NCI-H69 (cell line): ENCODE results near the gene CASR.

ENCODE experiments used
- DNase-seq: peaks from one replicate; lab custom pipeline; 2025; lab: John Stamatoyannopoulos, UW

The CASR gene

DNA sequence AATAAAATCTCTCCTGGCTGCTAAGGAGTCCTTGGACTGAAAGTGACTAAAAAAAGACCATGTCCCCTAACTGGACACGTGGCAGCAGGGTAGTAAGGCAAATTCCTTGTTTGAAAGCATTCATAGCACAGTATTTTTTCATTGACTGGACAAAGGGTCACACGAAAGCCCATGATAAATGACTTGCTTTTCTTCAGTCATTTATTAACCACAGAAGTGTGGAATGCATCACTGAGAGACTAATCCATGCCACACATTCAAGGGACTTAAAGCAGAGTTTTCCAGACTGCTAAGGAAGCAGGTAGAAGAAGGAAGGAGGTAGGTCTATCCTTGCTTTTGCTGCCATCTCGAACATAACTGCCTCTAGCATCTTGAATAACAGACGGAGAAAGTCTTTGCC lies 31.2 kb downstream of the CASR start:
- no peak for DNase-seq

DNA sequence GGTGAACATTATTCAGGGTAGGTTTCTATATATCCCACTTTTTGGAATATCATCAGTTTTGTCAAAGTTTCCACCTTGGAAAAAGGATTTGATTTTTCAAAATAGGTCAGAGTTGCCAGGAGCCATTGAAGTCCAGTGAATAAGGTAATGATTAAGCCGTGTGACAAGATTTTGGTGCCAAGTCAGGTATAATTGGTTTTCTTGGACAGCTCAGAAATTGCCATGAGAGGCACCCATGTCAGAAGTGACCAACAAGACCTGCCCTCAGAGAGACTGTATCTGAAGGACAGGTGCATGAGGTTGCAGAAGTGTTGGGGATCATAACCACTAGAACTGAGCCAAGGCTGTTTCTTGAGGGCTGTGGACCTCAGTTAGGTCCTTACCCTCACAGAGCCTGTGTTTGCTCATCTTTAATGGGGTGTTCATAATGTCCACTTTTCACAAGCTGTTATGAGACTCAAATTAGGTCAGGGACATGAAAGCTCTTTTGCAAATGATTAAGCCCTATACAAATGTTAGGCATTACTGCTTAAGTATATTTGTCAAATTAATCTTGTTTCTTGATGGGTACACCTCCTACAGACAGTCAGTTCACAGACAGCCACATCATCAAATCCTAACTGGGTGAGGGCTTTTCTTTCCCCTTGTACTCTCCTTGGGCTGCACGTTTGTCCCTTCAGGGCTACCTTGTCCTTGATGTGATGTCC lies 32.3 kb downstream of the CASR start:
- DNase-seq = no peak

DNA sequence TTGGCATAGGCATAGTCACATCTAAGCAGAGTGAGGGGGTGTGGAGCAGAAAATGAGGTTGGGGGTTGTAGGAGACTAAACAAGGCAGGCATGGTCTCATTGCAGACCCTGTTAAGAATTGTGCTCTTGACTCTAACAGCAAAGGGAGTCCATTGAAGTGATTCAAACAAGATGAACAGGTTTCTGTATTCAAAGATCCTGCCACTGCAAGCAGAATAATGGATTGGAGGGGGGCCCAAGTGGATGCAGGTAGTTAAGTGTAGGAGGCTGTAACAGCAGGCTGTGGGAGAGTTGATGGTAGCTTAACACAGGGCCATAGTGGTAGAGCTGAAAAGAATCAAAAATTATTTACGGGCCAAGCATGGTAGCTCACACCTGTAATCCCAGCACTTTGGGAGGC lies 34.4 kb downstream of the CASR start:
- DNase-seq = no peak

DNA sequence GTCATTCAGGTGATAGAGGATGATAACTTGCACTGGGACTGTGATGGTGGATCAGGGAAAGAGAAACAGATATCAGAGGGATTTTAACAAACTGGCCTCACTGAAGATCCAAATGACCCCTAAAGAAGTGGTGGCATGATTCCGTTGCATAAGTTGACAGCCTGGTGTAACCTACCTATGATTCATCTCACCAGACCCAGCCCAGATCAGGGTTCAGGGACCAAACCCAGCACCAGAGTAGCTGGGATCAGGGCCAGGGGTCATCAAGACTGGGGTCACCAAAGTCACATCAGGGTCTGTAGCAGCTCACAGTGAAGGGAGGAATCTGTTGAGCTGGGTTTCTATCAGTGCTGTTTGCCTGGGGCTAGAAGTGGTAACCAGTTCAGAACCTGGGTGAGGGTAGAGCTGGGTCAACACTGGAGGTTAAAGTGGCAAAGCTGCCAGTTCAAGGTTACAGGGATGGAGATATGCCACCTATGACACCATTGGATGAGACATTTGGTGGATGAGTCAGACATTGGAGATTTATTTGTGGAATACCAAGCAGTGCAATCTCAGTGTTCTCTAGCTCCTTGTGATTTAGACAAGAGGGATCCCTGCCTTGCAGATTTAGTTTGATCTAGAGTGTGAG lies 35.9 kb downstream of the CASR start:
- DNase-seq = no peak

DNA sequence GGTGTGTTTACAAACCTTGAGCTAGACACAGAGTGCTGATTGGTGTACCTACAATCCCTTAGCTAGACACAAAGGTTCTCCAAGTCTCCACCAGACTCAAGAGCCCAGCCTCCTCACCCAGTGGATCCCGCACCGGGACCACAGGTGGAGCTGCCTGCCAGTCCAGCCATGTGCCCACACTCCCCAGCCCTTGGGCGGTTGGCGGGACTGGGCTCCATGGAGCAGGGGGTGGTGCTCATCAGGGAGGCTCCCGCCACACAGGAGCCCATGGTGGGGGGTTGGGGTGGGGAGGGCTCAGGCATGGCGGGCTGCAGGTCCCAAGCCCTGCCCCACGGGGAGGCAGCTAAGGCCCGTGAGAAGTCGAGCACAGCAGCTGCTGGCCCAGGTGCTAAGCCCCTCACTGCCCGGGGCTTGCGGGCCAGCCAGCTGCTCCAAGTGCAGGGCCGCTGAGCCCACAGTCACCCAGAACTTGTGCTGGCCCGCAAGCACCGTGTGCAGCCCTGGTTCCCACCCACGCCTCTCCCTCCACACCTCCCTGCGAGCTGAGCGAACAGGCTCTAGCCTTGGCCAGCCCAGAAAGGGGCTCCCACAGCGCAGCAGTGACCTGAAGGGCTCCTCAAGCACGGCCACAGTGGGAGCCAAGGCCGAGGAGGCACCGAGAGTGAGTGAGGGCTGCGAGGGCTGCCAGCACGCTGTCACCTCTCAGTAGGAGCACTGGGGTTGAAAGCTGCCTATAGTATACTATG lies 43.7 kb downstream of the CASR start:
- DNase-seq = no peak

DNA sequence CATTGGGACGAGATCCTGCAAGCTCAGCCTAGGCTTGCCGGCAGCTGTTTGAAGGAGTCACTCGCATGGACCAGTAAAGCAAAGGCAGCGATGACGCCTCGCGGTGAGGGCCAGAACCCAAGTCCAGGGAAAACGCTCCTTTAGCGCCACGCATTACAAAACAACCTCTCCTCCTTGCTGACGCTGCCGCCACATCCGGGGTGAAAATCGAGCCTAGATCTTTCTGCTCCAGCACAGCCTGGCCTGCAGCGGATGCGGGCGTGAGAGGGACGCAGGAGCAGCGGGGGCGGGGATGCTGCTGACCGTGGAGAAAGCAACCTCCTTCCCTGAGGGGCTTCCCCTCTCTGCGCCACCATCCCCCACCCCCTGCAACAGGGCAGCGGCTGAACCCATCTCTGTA lies 46.7 kb downstream of the CASR start:
- no peak for DNase-seq

DNA sequence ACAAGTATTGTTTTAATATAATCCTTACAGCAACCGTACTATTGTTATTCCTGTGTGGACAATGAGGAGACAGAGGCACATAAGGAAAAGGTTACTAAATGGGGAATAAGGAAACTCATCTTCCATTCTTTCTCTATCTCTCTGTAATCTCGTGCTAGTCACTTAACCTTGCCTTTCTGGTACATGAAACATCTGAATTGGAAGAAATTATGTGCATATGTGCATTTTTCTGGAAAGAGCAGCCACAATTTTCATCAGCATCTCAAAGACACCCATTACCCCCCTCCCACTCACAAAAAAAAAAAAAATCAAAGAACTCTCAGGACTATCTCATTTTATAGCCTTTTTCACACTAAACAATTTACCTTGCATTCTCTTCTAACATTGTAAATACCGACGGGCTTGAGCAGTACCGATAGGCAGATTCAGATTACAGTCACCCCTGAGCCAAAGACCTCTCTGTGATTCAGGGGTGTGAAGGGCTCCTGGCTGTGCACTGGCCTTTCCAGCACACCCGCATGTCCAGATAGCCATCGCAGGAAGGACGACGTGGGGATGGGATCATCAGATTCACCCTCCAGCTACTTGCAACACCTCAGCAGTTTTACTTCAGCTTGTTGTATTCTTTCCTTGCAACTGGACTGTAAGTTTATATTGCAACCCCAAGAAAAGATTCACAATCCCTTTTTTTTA lies 48.1 kb downstream of the CASR start:
- no peak for DNase-seq

DNA sequence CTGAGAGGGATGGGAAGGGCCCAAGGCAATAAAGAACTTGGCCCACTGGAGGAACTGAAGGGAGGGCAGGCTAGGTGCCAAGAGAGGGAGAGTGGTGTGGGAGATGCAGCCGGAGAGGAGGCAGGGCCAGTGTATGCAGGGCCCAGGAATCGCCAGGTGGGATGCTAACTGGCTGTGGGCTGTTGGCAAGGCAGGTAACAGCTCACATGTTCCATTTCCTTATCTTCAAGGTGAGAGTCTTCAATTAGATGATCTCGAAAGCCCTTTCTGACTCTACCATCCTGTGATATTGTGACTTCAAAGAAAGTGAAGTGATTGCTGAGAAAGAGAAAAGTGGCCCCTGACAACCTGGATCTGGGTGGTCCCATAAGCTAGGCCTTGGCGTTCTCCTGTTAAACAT lies 49.0 kb downstream of the CASR start:
- no peak for DNase-seq

DNA sequence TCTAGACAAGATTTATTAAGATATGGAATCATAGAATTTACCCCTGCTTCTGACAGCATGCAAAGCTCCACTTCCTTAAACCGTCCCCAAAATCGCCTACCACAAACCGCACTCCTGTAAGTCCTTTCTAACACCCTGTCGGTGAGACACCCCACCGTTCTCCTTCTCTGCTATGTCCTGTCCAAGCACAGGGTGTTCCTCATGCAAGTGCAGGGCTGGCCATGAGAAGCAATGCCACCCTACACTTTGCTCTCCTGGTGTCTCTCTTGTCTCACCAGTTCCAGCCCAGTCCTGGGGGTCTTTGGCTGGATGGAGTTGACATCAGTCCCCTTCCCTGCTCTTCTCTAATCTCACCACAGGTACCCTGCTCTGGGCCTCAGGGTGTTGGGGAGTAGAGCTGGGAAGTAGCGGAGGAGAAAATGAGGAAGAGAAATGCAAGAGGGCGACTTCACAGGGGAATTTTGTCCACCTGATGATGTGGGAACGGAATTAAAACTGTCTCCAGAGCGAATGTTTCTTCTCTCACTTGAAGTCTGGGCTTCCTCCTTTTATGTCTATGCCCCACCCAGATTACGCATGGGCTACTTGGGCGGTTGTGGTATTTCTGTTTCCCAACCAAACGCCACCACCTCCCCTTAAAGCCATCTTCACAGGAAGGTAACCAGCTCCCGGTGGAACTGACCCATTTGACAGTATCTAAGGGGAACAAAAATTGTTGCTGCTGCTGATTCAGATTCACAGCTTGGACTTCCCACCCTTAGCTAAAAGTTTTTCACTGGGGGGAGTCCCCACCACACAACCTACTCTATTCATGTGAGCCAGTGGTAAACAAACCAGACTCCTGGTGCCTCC lies 49.9 kb downstream of the CASR start:
- no peak for DNase-seq

DNA sequence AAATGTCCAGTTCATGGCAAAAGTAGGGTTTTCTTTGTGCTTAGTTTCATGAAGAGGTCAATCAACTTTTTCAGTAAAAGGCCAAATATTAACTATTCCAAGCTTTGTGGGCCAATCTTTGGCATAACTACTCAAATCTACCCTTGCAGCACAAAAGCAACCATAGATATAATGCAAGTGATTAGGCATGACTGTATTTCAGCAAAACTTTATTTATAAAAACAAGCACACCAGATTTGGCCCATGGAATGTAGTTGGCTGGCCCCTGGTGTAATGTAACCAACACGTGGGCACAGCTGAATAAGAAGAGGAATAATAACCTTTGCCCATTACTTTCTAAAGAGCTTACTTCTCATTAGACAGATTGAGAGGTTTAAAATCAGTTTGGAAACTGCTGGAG lies 50.6 kb downstream of the CASR start:
- no peak for DNase-seq

DNA sequence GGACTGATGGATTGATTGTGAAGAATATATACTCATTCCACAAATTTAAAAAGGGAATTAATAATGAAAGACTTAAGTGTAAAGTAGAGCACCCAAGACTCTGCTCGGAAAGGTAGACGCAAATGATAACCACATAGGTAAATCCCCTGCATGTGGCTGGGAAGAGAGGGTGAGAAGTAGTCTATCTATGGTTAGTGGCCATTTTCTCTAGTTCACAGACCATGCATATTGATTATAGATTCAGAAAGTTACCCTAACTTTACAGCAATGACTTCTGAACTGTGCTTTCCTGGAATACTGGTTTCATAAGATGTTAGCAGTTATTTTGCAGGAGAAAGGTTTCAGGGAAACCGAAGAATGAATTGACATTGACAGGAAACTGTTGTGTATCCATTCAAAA lies 51.7 kb downstream of the CASR start:
- no peak for DNase-seq

DNA sequence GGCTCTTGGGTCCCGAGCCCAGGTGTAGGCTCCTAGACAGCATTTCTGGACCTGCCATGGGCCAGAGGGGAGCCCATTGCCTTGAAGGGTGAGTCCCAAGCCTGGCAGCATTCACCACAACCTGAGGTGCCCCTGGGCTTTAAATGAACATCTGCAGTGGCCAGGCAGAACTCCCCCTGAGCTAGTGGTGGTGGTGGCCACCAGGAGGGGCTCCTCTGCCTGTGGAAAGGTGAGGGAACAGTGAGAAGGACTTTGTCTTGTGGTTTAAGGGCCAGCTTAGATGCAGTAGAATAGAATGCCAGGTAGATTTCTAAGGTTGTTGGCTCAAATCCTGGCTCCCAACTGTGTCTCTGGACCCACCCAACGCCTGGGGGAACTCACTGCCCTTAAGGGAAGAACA lies 55.6 kb downstream of the CASR start:
- no peak for DNase-seq

DNA sequence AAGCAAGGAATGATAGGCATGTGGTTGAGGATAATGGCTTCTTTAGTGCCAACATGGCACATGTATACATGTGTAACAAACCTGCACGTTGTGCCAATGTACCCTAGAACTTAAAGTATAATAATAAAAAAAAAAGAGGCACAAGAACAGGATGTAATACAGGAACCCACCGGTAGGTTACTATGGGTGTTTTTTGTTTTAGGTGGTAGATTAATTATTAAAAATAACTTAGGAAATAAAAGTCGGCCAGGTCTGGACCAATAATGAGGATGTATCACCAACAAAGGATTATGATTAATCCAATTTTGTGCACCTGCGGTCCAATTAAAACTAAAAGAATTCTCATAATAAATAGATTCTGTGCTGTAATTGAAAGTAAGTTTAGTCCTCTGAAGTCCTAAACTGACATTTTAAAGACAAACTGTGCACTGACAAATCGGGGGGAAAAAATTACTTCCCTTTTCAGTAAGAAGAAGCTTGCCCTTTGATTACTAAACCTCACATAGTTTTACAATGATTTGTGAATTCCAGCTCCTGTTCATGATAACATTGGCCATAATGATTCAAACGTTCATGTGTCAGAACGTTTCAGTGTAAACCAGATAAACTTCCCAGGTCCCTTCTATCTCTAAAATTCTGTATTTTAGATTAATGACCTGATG lies 62.2 kb downstream of the CASR start:
- no peak for DNase-seq

DNA sequence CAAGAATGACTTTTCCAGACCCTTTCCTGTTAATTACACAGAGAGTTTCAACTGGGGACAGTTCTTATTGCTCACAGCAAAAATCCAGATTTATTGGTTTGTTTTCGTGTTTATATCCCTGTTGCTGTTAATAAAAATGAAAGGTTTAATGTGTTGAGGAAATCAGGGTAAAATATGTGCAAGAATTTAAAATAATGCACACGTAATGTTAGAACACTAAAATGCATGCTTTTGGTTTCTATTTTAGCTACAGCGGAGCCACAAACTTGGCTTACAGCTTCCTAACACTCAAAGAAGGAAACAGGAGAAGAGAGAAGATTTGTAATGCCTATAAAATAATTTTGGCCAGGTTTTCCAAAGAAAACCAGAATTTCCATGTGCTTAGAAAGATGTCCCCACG lies 62.7 kb downstream of the CASR start:
- DNase-seq = no peak

DNA sequence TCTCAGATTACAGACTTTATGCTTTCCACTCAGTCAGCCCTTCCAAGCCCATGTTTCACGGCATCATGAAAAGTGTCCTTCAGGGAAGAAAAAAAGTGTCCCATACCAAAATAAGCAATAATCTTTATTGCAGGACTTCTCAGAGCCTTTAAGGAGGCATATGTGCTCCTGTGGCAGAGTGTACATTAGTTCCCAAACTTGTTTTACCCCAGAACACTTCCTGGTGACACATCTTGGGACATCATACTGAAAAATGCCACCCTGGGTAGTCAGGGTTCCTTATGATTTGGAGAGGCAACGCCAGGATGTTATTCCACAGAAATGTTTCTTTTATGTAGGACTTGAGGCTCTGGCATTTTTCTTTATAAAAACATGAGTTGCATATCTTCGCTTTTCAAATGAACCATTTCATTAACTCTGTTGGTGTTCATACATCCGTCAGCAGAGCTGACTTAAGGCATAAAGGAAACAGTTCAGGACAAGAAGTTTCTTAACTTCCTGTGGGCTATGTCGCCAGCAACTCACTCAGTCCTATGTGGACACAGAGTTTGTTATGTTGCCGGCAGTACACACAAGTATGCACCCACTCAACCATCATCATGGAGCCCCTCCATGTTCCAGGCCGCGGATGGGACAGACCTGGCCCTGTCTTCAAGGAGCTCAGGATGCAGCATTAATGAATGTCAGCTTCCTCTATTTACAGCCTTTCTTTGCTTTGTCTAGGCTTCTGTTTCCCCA lies 63.8 kb downstream of the CASR start:
- no peak for DNase-seq

DNA sequence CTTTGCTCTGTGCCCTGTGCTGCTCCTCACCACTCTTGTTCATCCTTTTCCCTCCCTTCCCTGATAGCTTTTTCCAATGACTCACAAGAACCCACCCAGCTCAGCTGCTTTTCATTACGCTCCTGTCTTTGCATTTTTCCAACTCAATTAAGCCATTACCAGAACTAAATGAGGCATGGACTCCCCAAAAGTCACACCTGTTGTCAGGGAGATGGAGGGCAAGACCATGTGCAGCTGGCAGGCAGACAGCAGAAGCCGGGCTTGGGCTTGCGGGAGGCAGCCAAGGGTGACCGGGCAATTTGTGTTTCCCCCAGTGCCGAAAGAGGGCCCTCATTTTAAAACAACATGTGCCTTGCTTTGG lies 64.3 kb downstream of the CASR start:
- DNase-seq = peak; percentile 60

DNA sequence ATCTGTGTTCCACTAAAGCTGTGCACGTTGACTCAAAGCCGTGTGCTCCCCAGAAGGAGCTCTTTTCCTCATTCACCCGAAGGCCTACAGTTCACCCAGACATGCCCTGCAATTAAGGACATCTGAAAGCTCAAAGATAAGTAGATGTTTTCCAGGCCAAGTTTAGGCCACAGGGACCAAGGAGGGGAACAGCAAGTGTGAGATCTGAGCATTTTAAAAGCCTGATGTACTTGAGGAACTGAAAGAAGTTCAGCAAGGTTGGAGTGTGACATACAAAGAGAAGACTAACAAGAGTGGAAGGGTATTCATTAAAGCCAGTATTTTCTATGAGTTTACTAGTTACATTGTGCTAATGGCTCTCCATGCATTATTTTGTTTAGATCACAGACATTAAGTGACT lies 68.0 kb downstream of the CASR start:
- DNase-seq = no peak

DNA sequence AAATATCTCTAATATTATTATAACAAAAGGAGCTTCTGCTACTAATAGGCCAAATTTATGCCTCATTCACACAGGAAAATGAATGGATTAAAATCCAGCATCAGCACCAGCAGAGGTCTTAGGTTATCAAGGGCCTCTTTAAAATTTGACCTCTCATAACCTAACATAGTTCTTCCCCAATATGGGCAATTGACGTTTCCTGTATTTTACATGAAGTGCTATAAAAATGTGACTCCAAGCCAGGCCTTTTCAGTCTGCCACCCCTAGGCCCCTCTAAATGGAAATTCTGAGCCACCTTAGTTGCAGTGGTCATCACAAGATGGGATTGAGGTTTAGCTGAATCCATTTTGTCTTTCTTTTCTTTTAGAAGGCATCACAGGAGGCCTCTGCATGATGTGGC lies 70.1 kb downstream of the CASR start:
- DNase-seq = no peak

DNA sequence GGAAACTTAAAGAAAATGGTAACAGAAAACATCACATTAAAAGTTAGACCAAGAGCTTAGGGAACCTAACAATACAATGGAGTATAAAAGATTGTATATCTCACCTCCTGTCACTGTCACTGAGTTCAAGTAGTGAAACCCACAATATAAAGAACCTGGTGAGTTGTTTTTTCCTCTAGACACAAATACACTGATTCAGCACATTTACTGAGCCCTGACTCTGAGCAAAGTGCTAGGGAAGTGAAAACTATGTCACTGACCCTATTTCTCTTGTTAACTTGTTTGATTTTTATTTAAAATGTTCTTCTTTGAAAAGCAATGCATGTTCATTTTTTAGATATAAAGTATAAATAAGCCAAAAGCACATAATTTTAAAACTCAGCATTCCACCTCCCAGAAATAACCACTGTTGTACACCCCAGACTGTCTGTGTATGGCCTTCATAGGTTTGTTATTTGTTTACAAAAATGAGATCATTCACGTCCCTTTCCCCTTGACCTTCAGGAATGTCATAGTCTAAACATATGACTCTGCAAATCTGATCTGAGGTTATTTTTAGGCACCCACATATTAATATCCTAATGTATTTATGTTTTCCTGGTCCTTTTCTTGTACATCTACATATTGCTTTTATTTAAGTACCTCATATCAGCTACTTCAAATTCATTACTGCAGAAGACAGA lies 72.4 kb downstream of the CASR start:
- no peak for DNase-seq
